OCI-M2 (cell line): ENCODE results near the gene CAV1.

ENCODE experiments used
- DNase-seq: peaks from one replicate; lab custom pipeline; 2025; ENCODE audit not compliant: unreplicated experiment; lab: John Stamatoyannopoulos, UW

The CAV1 gene

DNA sequence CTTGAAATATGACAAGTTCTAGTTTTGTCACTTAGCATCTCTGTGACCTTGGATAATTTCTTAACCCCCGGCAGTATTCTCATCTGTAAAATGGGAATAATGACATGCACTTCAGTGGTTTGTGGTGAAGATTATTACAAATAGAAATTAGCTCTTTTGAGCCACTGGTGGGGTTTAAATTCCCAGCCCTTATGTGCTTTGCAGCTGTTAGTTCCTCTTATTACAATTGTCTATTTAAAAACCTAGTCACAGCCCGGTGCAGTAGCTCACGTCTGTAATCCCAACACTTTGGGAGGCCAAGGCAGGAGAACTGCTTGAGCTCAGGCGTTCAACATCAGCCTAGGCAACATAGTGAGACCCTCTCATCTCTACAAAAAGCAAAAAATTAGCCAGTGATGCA, 30.1 kb downstream of the CAV1 start:
- no peak for DNase-seq

DNA sequence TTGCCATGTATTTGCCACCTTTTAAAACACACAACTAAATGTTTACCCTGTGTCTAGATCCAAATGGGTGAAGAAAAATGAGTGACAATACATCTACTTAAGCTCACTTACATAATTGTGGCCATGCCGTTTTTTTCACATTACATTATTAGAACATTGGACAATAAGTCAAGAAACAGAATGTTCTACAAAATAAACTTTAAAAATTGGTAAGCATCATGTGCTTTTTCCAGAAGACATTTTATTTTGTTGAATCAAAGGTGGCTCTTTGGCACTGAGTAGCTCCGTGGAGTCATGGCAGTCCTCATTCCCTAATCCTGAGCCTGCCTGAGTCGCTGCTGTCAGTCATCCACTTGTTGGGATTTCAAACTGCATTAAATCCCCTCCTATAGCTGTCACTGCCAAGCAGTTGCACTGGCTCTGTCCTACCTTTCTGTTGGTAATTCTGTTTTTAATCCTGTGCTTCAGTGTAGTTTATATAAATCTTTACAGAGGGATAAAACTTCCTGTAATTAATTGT, 32.3 kb downstream of the CAV1 start:
- DNase-seq = no peak

DNA sequence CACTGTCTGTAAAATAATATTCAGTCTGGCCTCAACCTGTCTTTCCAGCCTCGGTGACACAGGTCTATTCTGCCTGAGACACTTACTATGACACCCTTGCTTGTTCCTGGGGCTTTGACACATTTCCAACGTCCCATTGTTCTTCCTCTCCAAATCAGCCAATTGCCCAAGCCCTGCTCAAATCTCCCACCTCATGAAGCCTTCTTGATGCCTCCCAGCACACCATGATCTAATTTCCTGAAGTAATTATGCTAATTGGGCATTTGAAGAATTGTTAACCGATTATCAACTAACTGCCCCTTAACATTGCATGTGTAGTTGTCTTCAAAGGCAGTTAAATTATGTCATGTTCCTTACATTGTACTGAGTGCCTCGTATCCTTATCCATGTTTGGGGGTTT, 33.1 kb downstream of the CAV1 start:
- no peak for DNase-seq

DNA sequence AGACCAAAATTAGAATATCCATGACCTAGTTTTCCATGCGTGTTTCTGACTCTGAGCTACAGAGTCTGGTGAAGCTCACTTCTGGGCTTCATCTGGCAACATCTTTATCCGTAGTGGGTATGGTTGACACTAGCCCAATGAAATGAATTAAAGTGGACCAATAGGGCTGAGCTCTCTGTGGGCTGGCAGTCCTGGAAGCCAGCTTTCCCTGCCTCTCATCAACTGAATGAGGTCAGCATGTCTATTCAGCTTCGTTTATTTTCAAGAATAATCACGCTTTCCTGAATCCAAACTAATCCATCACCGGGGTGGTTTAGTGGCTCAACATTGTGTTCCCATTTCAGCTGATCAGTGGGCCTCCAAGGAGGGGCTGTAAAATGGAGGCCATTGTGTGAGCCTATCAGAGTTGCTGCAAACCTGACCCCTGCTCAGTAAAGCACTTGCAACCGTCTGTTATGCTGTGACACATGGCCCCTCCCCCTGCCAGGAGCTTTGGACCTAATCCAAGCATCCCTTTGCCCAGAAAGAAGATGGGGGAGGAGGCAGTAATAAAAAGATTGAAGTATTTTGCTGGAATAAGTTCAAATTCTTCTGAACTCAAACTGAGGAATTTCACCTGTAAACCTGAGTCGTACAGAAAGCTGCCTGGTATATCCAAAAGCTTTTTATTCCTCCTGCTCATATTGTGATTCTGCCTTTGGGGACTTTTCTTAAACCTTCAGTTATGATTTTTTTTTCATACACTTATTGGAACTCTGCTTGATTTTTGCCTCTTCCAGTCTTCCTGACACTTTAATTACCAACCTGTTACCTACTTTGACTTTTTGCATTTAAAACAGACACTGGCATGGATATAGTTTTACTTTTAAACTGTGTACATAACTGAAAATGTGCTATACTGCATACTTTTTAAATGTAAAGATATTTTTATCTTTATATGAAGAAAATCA, 35.5 kb downstream of the CAV1 start:
- no peak for DNase-seq

GRCh38 chr7:116561697-116562483, 37.1 kb downstream of the CAV1 start:
- no peak for DNase-seq

DNA sequence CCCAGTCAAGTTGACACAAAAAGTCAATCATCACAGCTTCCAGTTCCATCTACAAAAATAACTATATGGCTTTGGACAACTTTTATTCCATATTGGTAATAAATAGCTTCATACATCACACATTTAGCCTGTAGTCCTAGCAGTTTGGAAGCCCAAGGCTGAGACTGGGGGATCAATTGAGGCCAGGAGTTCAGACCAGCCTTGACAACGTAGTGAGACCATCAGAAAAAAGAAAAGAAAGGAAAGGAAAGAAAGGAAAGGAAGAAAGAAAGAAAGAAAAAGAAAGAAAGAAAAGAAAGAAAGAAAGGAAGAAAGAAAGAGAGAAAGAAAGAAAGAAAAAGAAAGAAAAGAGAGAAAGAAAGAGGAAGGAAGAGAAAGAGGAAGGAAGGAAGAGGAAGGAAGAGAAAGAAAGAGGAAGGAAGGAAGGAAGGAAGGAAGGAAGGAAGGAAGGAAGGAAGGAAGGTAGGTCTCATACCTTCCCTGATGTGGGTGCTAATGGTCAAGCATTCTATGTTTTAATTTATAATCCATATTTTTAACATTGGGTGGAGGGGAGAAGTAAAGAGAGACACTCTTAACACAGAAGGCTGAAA, 37.8 kb downstream of the CAV1 start:
- DNase-seq = no peak

GRCh38 chr7:116565981-116566380, 41.1 kb downstream of the CAV1 start:
- no peak for DNase-seq

GRCh38 chr7:116566666-116567065, 41.8 kb downstream of the CAV1 start:
- DNase-seq = no peak

GRCh38 chr7:116569737-116570136, 44.9 kb downstream of the CAV1 start:
- no peak for DNase-seq

DNA sequence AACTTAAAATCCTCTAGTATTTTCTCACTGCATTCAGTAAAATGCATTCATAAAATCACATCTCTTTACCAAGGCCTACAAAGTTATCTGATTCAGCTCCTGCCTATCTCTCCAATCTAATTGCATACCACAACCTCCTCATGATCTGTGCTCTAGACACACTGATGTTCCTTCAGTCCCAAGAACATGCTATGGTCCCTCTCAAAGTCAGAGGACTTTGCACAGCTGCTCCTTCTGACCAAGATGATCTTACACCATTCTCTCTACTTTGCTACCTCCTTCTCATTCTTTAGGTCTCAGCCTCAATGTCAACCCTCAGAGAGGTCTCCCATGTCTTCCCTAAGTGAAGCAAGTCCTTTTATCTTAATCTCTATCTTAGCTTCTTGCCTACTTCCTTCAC, 45.5 kb downstream of the CAV1 start:
- no peak for DNase-seq

DNA sequence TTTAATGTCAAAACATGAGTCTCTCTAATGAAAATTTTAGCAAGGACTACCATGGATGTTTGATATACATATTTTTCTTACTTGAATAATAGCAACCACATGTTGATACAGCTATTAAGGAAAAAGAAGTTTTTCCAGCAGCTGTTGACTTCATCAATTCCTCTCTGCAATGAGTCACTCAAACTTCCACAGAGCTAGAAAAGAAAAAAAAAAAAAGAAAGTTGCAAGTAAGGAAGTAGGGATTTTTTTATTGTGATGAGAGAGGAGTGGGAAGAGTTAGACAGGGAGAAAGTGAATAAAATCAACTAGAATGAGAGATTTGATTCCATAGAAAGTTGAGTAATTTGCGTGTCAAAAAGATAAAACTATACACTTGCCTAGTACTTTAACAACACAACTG, 46.2 kb downstream of the CAV1 start:
- DNase-seq = no peak

GRCh38 chr7:116571552-116571951, 46.7 kb downstream of the CAV1 start:
- no peak for DNase-seq

- DNase-seq = no peak
These were observed 47.2 kb downstream of the CAV1 start for GRCh38 chr7:116572036-116572435.

- no peak for DNase-seq
These were observed 48.7 kb downstream of the CAV1 start for GRCh38 chr7:116573541-116573940.

DNA sequence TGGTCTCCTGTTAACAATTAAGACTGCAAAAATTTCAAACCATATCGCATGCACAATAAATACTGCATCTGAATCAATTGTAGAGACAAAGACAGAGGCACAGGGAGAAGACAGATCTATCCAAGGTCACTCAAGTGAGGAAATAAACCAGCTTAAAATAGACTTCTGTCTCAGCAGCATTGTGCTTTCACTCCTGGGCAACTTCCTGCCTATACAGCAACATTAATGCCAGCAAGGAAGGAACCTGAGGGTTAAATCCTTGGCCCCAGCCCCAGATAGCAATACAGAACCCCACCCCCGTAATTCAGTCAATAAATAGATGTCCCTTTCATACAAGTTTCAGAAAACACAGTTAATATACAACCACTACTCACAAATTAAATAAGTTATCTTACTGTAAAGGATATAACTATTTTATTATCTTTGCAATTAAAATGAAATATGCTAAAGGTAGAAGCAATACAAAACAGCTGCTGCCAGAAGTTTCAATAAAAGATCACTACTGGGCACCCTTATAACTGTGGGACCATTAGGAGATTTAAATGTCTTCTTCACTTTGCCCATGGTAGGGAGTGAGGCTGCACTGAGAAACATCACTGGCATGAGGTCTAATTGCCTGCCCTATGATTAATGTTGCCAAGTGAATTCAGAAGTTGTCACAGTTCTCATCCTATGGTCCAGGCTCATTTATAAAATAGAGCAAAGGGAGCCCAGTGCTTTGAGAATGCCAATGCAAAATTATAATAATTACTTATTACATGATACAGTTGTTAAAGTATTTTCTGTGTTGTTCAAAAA, 49.4 kb downstream of the CAV1 start:
- DNase-seq = no peak

DNA sequence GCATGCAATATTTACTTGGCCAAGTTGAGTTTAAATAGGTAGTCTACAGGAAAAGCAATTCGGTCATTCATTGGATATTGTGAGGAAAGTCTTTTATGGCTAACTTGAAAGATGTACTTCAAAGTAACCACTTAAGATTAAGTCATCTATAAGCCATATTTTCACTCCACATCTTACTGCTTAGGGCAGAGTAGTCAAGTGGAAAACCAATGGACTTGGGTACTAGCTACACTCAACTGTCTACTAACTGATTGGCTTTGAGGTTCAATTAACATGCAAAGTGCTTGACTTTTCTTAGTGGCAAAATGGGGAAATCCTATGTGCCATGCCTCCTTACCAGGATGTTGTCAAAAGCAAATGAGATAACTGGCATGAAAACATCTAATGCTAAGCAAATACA, 51.0 kb downstream of the CAV1 start:
- no peak for DNase-seq

DNA sequence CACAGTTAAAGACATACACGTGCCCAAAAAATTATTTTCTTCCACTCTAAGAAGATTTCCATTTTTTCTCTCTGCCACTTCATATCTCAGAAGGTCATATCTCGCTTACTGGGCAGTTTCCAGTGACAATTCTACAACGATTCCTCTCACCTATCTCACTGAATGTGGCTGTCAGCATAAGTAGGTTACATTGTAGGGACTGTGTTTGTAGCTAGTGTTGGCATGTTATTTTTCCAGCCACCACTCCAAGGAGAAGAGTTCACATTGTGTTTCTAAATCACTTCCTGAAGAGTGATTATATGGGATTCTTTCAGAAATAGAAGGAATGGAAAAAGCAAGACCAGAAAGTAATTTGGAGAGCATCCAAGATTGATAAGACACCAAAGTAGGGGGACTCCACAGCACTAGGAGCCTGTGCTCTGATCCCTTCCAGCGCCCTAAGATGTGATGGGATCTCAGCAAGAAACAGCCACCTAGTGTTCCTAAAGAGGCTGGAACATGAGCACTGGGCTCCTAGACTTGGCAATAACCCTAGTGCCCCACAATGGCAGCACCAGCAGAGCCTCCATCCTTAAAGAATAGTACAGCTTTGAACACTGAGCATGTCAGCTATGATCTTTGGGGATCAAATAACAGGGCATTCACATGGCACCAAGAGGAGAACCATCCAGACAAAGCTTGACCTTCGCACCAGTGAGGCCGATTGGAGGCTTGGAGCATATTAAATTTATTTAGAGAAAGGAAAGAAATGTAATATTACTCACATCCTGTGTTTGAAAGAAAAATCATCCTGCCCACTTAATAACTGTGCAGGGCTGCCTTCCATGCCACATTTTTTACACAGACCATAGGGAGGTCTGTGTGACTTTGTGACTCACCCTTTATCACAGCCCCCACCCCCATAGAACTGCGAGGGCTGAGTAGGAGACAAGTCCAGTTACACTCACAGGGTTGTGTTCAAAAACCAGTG, 51.8 kb downstream of the CAV1 start:
- DNase-seq = no peak

- DNase-seq = no peak
These were observed 52.6 kb downstream of the CAV1 start for GRCh38 chr7:116577320-116577871.

DNA sequence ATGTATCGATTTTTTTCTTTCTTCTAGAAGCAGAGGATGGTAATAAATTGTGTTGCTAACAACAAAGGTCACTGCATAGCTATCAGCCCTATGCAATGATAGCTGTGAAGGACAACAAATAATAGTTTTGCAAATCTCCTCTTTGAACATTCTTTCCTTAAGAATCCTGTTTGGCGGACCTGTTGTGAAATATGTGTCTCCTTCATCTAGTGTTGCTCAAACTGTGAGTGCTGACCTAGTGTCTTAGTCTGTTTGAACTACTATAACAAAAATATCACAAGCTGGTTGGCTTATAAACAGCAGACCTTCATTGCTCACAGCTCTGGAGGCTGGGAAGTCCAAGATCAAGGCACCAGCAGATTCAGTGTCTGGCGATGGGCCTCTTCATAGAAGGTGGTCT, 53.7 kb downstream of the CAV1 start:
- DNase-seq = no peak
